ENCODE measurements around the gene PFDN1.

PFDN1 gene

GRCh38 chr5:140311011-140311467 is 8.1 kb upstream of the PFDN1 start:
- no peak overlapping the region for H3K4me3 ChIP-seq (replicated peaks; ENCODE audit: low read depth, low read length)
- DNase-seq (ENCODE audit: extremely low read depth, insufficient read length), result no peak
- H3K27me3 ChIP-seq (replicated peaks; ENCODE audit: control insufficient read depth, insufficient read depth, low read length), result no peaks in the 10 kb centered on the region
- no peak for TF ChIP-seq CTCF (IDR thresholded peaks at IDR 0.05; ENCODE audit: insufficient read depth, low read length, poor library complexity, severe bottlenecking)
- no peaks in the 10 kb centered on the region for H3K36me3 ChIP-seq (ENCODE audit: control insufficient read depth, insufficient read depth, low read length)

GRCh38 chr5:140310434-140310833 is 7.5 kb upstream of the PFDN1 start:
- no peaks in the 10 kb centered on the region for H3K27me3 ChIP-seq (replicated peaks; ENCODE audit: control insufficient read depth, insufficient read depth, low read length)
- TF ChIP-seq CTCF (IDR thresholded peaks at IDR 0.05; ENCODE audit: insufficient read depth, low read length, poor library complexity, severe bottlenecking), result no peak
- no peaks in the 10 kb centered on the region for H3K36me3 ChIP-seq (ENCODE audit: control insufficient read depth, insufficient read depth, low read length)
- DNase-seq (ENCODE audit: extremely low read depth, insufficient read length), result no peak
- H3K4me3 ChIP-seq (replicated peaks; ENCODE audit: low read depth, low read length), result no peak overlapping the region

- no peak for TF ChIP-seq CTCF (IDR thresholded peaks at IDR 0.05; ENCODE audit: insufficient read depth, low read length, poor library complexity, severe bottlenecking)
- H3K4me3 ChIP-seq (replicated peaks; ENCODE audit: low read depth, low read length), result no peak overlapping the region
- H3K27me3 ChIP-seq (replicated peaks; ENCODE audit: control insufficient read depth, insufficient read depth, low read length), result no peaks in the 10 kb centered on the region
- DNase-seq (ENCODE audit: extremely low read depth, insufficient read length), result no peak
- H3K36me3 ChIP-seq (ENCODE audit: control insufficient read depth, insufficient read depth, low read length), result no peaks in the 10 kb centered on the region
These were observed 6.9 kb upstream of the PFDN1 start for GRCh38 chr5:140309706-140310249.

- Histone ChIP-seq H3K27me3 (replicated peaks; ENCODE audit: control insufficient read depth, insufficient read depth, low read length) (no peaks in the 10 kb centered on the region), H3K36me3 (ENCODE audit: control insufficient read depth, insufficient read depth, low read length) (no peaks in the 10 kb centered on the region), H3K4me3 (replicated peaks; ENCODE audit: low read depth, low read length) (no peak overlapping the region)
- no peak for DNase-seq (ENCODE audit: extremely low read depth, insufficient read length)
- TF ChIP-seq CTCF (IDR thresholded peaks at IDR 0.05; ENCODE audit: insufficient read depth, low read length, poor library complexity, severe bottlenecking), result no peak
These were observed 2.6 kb upstream of the PFDN1 start for GRCh38 chr5:140305471-140305870.

GRCh38 chr5:140303966-140304365 is 1.1 kb upstream of the PFDN1 start:
- TF ChIP-seq CTCF (IDR thresholded peaks at IDR 0.05; ENCODE audit: insufficient read depth, low read length, poor library complexity, severe bottlenecking), result no peak
- no peaks in the 10 kb centered on the region; the same call in 1 of the 2 replicates for H3K36me3 ChIP-seq (ENCODE audit: control insufficient read depth, insufficient read depth, low read length)
- DNase-seq (ENCODE audit: extremely low read depth, insufficient read length), result no peak
- H3K4me3 ChIP-seq (replicated peaks; ENCODE audit: low read depth, low read length), result no peak overlapping the region
- no peaks in the 10 kb centered on the region for H3K27me3 ChIP-seq (replicated peaks; ENCODE audit: control insufficient read depth, insufficient read depth, low read length)

GRCh38 chr5:140301136-140301535 is 1.8 kb downstream of the PFDN1 start:
- H3K27me3 ChIP-seq (replicated peaks; ENCODE audit: control insufficient read depth, insufficient read depth, low read length), result no peaks in the 10 kb centered on the region
- no peak for DNase-seq (ENCODE audit: extremely low read depth, insufficient read length)
- no peak overlapping the region for H3K4me3 ChIP-seq (replicated peaks; ENCODE audit: low read depth, low read length)
- H3K36me3 ChIP-seq (ENCODE audit: control insufficient read depth, insufficient read depth, low read length), result peaks cover 1% of the 10 kb centered on the region
- TF ChIP-seq CTCF (IDR thresholded peaks at IDR 0.05; ENCODE audit: insufficient read depth, low read length, poor library complexity, severe bottlenecking), result no peak

All from GM06990 (cell line).